Suprapubic skin (tissue), 3 donors: Measurements from ENCODE around the gene GFPT2.

Experiments
- CTCF ChIP-seq, 2 donors: fragments of 200-600 bp in 1 of 2; fragments of 450-650 bp in 1 of 2; sonication (generic) in 1 of 2; IDR thresholded peaks; one replicate each; pipeline ENCODE4 v1.5.1; 2016 to 2019; ENCODE audit warnings: antibody characterized with exemption in 2 of 2, mild to moderate bottlenecking in 1 of 2, moderate library complexity in 1 of 2
- EP300 ChIP-seq: sonication (generic); formaldehyde crosslinking; IDR thresholded peaks from one replicate; pipeline ENCODE4 v1.6.1; 2017; ENCODE audit warnings: antibody characterized with exemption

- TF ChIP-seq CTCF (IDR thresholded peaks at IDR 0.05), result no peak
- TF ChIP-seq EP300, result no peak
These were observed 29.1 kb downstream of the GFPT2 start for GRCh38 chr5:180323941-180324600.
